HL-60/S4 treated with retinoic acid at 250 ng/mL for 4 days and 3 days (cell line): ENCODE measurements around the gene TNNT3.
"Not testable (repeated sequence)": the region's sequence is repeated elsewhere in the genome, so short reads cannot be mapped to it uniquely, and the experiment has no call there.

Experiments used
- in situ Hi-C: fragments of 300-500 bp; cut with MboI; formaldehyde crosslinking; loops from 2 replicates; pipeline ENCODE4 v1.7.0; 2022; ENCODE audit warnings: low sequenced_read_pairs

TNNT3 gene

DNA sequence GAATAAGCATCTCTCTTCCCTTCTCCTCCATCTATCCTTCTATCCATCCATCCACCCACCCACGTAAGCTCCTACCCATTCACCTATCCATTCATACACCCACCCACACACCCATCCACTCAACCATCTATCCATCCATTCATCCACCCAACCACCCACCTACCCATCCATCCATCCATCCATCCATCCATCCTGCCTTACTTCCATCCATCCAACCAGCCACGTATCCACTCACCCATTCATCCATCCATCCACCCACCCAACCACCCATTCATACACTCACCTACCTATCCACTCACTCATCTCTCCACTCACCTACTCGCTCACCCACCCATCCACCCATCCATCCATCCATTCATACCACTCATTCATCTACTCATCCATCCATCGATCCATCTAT is 13.2 kb downstream of the TNNT3 start:
- in situ Hi-C loops = no loop called here

DNA sequence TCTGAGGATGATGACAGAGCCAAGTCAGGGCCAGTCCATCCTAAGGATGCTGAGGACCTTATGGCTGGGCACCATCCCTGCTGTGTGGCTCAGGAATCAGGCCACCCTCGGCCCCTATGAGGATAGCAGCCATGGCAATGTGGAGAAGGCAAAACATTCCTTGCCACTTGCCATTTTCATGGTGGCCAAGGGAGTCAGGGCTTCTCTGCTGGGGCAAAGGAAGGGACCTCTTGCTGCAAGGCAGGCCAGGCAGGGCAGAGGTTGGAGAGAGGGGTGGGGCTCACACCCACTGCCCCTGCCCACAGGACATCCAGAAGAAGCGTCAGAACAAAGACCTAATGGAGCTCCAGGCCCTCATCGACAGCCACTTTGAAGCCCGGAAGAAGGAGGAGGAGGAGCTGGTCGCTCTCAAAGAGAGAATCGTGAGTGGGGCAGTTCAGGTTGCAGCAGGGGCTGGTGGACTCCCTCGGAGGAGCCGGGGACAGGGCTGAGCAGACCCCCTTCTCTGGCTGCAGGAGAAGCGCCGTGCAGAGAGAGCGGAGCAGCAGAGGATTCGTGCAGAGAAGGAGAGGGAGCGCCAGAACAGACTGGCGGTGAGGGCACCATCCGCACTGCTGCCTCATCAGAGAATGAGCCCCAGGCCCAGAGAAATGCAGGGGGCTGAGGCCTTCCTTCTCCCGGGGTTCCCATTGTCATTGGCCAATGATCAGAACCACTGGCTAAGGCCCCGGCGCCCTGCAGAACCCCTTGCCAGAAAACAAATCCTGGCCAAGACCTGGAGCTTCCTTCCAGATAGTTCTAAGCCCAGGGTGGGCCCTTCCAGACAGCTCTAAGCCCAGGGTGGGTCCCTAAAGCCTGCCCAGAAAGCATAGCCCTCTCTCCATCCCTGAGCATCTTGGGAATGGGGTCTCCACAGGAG is 14.2 kb downstream of the TNNT3 start:
- in situ Hi-C loops = no loop called here

DNA sequence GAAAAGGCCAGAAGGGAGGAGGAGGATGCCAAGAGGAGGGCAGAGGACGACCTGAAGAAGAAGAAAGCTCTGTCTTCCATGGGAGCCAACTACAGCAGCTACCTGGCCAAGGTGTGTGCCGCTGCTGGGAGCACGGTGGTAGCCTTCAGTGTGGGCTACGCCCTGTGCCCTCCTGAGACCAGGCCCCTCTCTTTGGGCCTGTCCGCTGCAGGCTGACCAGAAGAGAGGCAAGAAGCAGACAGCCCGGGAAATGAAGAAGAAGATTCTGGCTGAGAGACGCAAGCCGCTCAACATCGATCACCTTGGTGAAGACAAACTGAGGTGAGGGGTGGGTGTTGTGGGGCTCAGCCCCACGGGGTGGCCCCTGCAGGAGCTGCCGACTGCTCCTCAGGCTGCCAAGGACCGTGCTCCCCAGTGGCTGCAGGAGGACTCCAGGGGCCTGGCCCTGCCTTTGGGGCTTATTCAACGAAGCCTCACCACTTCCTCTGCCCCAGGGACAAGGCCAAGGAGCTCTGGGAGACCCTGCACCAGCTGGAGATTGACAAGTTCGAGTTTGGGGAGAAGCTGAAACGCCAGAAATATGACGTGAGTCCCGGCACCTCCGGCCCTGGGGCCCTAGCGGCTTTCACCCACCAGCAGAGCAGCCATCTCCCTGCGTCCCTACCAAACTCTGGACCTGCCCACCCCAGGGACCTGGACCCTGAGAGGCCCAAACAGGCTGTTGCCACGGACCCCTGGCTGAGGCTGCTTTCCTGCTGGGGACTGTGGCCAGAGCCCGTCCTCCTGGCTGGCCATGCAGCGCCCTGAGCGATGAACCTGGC is 15.0 kb downstream of the TNNT3 start:
- in situ Hi-C loops = no loop called here

DNA sequence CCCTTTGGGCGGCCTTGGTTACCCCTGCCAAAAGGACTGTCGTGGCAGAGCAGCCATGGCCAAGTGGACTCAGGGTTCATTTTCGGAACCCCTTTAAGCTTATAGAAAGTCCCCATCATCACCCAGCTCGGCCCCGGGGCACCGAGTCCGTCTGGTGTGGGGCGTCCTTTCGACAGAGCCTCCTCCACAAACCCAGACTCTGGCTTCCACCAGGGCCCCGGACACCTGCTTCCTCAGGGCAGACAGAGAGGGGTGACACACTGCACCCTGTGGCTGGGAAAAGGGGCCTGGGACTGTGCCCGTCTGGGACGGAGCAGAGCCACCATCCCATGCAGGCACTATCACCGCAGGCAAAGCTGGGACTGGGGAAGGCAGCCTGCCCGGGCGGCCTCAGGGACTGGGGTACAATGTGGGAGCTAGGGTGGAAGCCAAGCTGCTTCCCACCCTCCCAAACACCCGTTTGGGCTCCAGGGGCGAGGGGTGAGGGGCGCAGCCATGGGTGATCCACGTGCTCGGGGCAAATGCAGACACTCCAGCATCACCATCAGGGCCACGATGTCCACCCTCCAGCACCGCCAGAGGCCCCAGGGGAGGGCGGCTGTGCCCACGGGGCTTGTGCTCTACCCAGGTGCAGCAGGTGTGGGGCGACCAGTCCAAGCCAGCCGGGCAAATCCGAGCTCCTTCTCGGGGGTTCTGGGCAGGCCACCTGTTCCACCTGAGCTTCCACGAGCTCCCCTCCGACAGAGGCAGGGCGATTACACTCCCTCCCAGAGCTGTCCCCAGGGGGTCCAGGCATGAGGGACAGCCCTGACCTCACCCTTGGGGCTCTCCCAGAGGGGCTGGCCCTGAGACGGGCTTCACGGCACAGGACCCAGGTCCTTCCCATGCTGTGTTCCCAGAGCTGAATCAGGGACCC is 15.9 kb downstream of the TNNT3 start:
- in situ Hi-C loops = no loop called here

DNA sequence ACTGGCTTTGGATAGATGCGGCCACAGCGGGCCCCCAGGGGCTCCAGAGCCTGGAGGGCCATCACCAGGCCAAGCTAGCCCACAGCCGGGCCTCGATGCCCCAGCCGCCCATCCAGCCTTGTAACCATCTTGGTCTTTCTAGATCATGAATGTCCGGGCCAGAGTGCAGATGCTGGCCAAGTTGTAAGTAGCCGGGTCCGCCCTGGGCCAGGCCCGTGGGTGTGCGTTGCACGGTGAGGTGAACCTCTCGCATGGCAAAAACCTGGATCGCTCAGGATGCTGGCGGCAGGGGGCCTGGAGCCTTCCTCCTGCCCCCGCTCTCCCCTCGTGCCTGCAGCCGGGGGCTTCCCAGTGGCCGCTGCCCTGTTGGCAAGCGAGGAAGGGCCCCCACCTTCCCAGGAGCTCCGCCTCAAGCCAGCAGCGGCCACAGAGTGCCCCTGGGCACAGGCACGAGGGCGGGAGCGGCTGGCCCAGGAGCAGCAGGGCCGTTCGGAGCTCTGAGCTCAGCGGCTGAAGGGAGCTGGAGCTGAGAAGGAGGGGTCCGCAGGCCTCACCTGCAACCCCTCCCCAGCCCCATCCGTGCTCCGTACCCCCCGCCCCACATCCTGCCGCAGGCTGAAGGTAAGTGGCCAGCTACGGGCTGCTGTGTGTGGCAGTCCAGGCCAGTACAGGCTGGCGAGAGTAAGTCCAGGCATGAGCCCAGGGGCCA is 16.7 kb downstream of the TNNT3 start:
- in situ Hi-C loops = no loop called here

DNA sequence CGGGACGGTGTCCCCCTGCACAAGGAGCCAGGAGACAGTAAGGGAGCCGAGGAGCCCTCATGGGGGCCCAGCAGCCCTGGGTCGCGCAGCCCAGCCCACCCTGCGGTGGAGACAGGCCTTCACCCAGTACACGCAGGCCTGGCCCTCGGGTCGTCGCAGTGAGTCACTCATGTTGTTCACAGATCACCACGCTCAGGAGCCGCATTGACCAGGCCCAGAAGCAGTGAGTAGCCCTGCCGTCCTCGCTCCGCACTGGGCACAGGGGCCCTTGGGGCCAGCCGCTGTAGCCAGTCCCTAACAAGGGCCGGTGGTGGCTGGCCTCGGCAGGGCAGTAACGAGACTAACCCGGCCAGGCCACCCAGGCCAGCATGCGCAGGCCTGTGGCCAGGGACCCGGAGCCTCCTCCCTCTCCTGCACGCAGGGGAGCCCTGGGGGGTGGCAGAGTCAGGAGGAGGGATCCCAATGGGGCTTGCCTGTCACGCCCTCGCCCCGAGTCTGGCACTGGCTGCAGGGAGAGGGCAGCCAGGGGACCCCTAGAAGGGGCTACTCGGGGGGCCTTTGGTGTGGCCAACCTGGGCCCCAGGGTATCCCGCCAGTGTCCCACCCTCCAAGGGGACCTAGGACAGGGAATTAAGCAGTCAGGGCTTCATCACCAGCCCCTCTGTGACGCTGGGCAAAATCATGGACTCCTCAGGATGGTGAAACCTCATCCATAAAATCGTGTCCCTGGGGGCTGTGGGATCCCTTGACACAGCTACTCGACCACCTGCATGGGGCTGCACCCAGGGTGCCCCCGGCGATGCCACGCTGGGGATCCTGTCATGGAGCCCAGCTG is 17.5 kb downstream of the TNNT3 start:
- in situ Hi-C loops = no loop called here

DNA sequence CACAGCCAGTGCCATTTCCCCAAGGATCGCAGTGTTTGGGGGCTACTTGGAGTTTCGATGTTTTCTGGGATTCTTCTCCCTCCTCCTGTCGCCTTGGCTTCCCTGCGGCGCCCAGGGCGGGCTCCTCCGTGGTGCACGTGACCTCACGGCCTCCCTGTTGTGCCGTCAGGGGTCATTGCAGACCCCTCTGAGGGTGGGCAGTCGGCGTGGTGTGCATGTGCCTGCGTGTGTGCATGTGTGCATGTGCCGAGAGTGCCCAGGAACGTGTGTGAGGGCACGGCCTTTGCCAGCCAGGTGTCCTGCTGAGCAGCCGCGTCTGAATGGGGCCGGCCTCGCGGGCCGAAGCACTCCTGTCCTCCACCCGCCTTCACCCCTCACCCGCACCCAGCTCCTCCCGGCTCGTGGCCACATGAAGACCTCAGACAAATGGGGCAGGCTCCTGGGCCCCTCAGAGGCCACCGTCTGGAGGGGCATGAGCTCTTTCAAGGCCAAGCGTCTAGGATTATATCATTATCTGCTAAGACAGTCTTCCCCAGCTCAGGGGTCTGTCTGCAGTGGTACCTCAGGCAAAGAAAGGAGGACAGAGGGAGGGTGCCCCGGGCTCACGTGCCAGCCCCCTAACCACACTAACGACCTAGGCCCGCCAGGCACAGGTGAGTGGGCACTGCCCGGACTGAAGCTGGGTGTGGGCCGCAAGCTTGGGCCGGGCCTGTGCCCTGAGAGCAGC is 18.3 kb downstream of the TNNT3 start:
- in situ Hi-C loops = no loop called here

DNA sequence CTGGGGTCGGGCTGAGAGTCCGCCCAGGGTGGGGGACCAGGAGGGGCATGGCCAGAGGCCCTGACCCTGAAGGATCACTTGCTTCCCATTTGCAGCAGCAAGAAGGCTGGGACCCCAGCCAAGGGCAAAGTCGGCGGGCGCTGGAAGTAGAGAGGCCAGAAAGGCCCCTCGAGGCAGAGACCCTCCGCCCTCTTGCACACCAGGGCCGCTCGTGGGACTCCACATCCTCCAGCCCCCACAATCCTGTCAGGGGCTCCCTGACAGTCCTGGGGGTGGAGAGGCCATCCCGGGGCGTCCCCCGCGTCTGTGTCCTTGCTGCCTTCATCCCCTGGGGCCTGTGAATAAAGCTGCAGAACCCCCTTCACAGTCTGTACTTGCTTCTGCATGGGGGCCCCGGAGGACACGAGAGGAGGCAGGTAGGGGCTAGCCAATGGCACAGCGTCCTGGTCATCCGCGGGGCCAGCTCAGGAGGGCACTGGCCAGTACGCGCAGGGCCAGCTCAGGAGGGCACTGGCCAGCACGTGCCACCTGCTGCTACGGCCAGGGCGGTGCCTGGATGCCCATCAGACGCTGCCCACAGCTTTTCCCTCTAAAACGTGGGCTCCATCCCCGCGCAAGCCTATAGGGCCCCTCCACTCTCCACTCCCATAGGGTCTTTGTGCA is 19.0 kb downstream of the TNNT3 start:
- in situ Hi-C loops = no loop called here

DNA sequence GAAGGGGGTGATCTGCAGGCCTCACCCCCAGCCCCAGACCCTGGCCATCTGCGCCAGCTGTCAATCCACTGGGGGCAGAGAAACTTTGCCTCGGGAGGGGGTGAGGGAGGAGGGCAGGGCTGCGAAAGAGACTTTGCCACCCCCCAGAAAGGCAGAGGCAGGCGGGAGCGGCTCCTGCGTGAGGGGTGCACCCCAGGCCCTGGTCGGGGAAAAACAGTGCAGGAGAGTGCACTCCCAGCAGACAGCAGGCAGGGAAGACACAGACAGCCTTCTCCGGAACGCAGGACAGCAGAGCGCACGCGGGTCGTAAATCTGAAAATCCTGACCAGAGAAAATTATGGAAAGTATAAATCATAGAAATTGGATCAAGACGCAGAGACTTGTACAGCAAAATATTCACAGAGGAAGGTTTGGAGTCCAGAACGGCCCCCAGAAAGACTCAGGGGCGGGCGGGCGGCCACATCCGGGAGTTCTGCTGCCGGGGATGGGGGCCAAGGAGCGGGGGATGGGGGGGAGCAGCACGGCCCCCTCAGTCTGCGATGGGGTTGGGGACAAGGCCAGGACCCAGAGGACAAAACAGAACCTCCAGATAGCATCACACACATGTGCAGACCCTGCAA is 19.6 kb downstream of the TNNT3 start:
- in situ Hi-C loops = no loop called here

DNA sequence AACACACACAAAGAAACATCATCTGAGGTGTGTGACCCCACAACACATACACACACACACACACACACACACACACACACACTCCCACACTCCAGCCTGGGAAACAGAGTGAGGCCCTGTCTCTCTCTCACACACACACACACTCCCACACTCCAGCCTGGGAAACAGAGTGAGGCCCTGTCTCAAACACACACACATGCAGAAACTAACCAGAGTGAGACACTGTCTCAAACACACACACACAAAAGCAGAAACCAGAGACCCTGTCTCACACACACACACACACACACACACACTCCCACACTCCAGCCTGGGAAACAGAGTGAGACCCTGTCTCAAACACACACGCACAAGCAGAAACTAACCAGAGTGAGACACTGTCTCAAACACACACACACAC is 20.3 kb downstream of the TNNT3 start:
- in situ Hi-C loops = not testable (repeated sequence)

DNA sequence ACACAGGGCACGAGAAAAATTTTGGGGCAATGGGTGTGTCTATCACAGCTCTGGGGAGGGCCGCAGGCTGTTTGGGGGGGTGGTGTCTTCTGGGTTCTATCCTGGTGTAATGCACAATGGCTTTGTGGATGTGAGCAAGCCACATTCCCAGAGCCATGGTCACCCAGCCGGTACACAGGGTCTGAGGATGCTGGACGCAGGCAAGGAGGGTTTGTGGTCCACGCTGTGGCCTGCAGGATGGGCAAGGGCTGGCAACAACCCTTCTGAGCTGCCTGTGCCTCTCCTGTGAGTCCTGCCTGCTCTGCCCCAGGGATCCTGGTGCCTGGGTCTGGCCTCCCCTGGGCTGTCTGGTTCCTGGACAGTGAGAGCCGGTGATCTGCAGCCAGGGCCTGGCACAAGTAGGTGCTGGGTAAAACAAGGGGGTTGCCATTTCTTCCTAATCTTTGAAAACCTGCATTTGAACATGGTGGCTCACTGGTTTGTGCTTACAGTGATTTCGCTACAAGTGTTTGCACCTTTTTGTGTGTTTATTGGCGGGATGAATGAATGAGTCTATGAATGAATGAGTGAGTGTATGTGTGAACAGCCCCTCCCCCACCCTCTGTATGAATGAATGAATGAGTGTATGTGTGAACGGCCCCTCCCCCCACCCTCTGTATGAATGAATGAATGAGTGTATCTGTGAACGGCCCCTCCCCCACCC is 23.2 kb downstream of the TNNT3 start:
- in situ Hi-C loops = no loop called here

DNA sequence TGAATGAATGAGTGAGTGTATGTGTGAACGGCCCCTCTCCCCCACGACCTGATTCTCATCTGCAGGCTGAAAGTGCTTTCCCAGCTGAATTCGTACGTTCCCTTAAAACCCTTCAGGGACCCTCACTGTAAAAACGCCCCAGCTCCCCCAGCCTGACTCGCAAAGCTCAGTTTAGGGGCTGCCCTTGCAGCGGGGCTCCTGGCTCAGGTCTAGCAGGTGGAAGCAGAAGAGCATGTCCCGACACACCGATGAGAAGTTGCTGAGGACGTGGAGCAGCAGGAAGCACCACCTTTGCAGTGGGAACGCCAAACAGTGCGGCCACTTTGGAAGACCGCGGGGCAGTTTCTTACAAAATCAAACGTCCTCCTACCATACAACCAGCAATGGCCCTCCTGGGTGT is 24.1 kb downstream of the TNNT3 start:
- in situ Hi-C loops = no loop called here

DNA sequence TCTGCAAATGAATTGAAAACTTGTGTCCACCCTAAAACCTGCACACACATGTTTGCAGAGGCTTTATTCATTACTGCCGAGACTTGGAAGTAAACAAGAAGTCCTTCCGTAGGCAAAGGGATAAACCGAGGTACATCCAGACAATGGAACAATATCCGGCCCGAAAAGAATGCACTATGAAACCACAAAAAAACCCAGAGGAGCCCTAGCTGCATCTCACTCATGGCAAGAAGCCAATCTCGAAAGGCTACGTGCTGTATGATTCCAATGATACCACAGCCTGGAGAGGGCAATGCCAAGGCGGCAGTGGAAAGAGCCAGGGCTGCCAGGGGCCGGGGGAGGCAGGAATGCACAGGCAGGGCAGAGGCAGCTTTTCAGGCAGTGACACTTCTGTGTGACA is 24.5 kb downstream of the TNNT3 start:
- in situ Hi-C loops = no loop called here

DNA sequence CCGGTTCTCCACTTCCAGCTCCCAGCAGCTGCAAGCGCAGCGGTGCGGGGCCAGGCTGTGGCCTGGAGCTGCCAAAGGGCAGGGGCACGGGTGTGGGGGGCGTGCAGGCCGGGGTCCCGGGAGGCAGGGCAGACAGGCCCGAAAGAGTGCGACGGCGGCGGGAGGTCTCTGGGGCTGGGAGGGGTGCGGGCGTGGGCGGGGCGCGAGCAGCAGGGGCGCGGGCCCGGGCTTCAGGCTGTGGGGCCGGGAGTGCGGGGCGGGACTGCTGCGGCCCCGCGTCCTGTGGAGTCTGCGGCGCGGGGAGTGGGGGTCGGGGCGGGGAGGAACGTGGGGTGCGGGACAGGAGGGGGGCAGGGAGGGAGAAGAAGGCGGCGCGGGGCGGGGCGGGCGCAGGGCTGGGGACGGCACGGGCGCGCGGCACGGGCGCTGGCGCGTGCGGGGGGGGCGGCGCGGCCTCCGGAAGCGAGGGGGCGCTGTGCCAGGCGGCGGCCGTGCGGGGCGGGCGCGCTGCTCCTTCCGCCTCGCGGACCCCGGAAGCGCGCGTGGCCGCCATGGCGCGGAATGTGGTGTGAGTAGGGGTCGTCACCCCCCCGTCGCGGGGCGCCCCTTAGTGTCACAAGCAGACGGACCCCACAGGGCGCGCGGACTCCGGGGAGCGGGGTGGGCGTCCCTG is 27.4 kb downstream of the TNNT3 start, which contains the start of gene MRPL23:
TSS of gene MRPL23 (plus strand) at position 521 of the 673 bp plus-strand sequence. CDS start at position 552, 31 bp downstream.
- in situ Hi-C loops = no loop called here

DNA sequence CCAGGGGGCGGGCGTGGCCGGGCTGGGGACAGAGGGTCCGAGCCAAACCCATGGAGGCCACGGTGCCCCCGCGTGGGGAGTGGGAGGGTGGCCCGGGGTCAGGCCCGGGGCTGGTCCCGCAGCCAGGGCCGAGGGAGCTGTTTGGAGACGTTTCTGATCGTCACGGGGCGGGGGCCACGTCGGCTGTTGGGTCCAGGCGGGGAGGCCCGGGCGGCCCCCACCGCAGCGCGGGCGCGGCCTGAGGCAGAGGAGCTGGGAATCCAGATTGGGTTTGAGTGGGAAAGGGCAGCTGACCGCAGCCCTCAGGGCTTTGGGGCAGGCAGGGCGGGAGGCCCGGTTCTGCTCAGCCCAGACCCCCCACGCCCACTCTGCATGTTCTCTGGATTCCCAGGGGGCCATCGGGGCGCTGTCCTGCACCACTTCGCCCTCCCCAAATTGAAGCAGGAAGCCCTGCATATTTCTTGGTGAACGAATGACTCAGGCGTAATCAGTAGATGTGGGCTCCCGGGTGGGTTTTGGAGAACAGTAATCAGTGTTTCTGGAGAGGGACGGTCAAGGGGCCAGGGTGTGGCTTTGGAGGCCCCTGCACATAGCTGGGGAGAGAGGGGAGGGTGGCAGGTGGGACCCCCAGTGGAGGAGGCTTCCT is 28.2 kb downstream of the TNNT3 start:
- in situ Hi-C loops = no loop called here

DNA sequence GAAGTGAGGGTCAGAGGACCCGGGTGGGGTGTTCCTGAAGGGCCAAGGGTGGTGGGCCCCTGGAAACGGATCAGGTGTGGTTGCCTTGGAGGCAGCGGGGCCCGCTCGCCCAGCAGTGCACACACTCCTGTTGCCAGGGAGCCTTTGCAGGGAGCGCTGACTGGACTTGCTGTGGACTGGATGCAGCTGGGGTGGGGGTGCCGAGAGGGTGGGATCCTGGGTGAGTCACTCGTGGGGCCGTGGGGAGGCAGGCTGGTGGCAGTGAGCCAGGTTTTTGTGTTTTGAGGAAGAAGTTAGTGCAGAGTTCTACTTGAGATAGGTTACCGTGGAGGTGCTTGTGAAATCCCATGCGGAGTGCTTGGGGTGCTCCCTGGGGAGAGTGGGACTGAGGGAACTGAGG is 28.9 kb downstream of the TNNT3 start:
- in situ Hi-C loops = no loop called here
